AG04450 (cell line): ENCODE data around the gene CAPN5. TPM values are rescaled to one million over a fixed set of nuclear protein-coding genes. Genes with fewer than 3 reads are reported as not detected.

ENCODE experiments used
- CTCF ChIA-PET: fragments of 300-600, 350-600 bp; formaldehyde crosslinking; extraction: SDS; loops from one replicate; lab custom pipeline; 2022; ENCODE audit warnings: antibody characterized with exemption, inconsistent platforms; lab: Charles Lee
- POLR2A ChIA-PET: fragments of 350-600 bp; formaldehyde crosslinking; extraction: SDS; loops from one replicate; lab custom pipeline; 2021; ENCODE audit warnings: antibody characterized with exemption, inconsistent platforms; lab: Yijun Ruan, JAX
- DNase-seq: peaks from one replicate; pipeline ENCODE4 v3.0.0-alpha.2; 2011; ENCODE audit warnings: low read depth, low spot score
- H3K27ac ChIP-seq: one replicate; pipeline ENCODE4 v1.5.1; 2012; ENCODE audit warnings: low read depth, low read length, control low read depth
- H3K27me3 ChIP-seq: one replicate; pipeline ENCODE4 v1.6.0; 2012; ENCODE audit warnings: low read length; ENCODE audit not compliant: control insufficient read depth, insufficient read depth
- H3K4me3 ChIP-seq: 2 replicates; pipeline ENCODE4 v1.5.1; 2011; ENCODE audit warnings: mild to moderate bottlenecking, low read depth, low read length, control low read depth
- H3K9me3 ChIP-seq: 2 replicates; pipeline ENCODE4 v1.5.1; 2012; ENCODE audit warnings: low read length; ENCODE audit not compliant: control insufficient read depth, insufficient read depth
- CTCF ChIP-seq: IDR thresholded peaks from 2 replicates; pipeline ENCODE4 v1.5.1; 2011; ENCODE audit warnings: low read depth, low read length, control low read depth, inconsistent platforms
- polyA plus RNA-seq: library from polyadenylated mRNA; depleted of rRNA; stranded (reverse); fragments of >200 nt; gene quantifications from 2 replicates; pipeline ENCODE4 v1.2.3, GENCODE V29; 2011

Gene CAPN5
- polyA plus RNA-seq, 1 experiment: 18.6 TPM

- POLR2A ChIA-PET: no interaction called here
- no peak for TF ChIP-seq CTCF
- no peak for DNase-seq
- H3K27me3 ChIP-seq: peaks cover 37% of the 10 kb centered on the region
- no peak overlapping the region for H3K4me3 ChIP-seq
- CTCF ChIA-PET: interaction anchor here (0.7 to 1.6 kb wide), 3 partner anchors 20 to 409 kb away, joined by 3 to 7 read pairs (median 4); no protein-coding TSS in a partner anchor
- H3K27ac ChIP-seq: no peak overlapping the region
- no peaks in the 10 kb centered on the region for H3K9me3 ChIP-seq
These were observed 80.2 kb downstream of the CAPN5 start for GRCh38 chr11:77147036-77147315.

GRCh38 chr11:77147668-77148321 is 81.0 kb downstream of the CAPN5 start:
- no peak for TF ChIP-seq CTCF
- ChIA-PET CTCF (interaction anchor here (1.2 to 1.6 kb wide), 2 partner anchors 21 to 100 kb away, joined by 4 to 7 read pairs; no protein-coding TSS in a partner anchor), POLR2A (no interaction called here)
- Histone ChIP-seq H3K27ac (no peak overlapping the region), H3K27me3 (peaks cover 37% of the 10 kb centered on the region), H3K4me3 (no peak overlapping the region), H3K9me3 (no peaks in the 10 kb centered on the region)
- DNase-seq: no peak

GRCh38 chr11:77148963-77149715 is 82.4 kb downstream of the CAPN5 start:
- peaks cover 37% of the 10 kb centered on the region for H3K27me3 ChIP-seq
- no peak overlapping the region for H3K4me3 ChIP-seq
- DNase-seq: no peak
- H3K27ac ChIP-seq: no peak overlapping the region
- ChIA-PET POLR2A (no interaction called here), CTCF (interaction anchor here (1.1 to 2.0 kb wide), 2 partner anchors 22 to 47 kb away, joined by 3 to 9 read pairs; partner anchors contain the start of gene MYO7A)
- no peaks in the 10 kb centered on the region for H3K9me3 ChIP-seq
- no peak for TF ChIP-seq CTCF

- DNase-seq: no peak
- no peak for TF ChIP-seq CTCF
- Histone ChIP-seq H3K27me3 (peaks cover 37% of the 10 kb centered on the region), H3K27ac (no peak overlapping the region), H3K4me3 (no peak overlapping the region), H3K9me3 (no peaks in the 10 kb centered on the region)
- POLR2A ChIA-PET: no interaction called here
- CTCF ChIA-PET: interaction anchor here (1.1 to 2.0 kb wide), 2 partner anchors 23 to 48 kb away, joined by 3 to 9 read pairs; partner anchors contain the start of gene MYO7A
These were observed 83.1 kb downstream of the CAPN5 start for GRCh38 chr11:77149716-77150392.
